Measurements from ENCODE around the gene SLC25A22. TPM values are rescaled to one million over a fixed set of nuclear protein-coding genes. Genes with fewer than 3 reads are reported as not detected.
A peak's percentile ranks its signal among the peaks of the same experiment; 100 is the strongest.

SLC25A22 gene
- total RNA-seq, 1 donor from 2014 or later, result 28.4 TPM

- DNase-seq (ENCODE audit: low spot score), result no peak
Observed at GRCh38 chr11:773425-773824, 24.7 kb downstream of the SLC25A22 start.

GRCh38 chr11:772429-773390, 25.4 kb downstream of the SLC25A22 start:
- no peak for DNase-seq (ENCODE audit: low spot score)

- DNase-seq (ENCODE audit: low spot score), result no peak
Observed at GRCh38 chr11:771617-772204, 26.4 kb downstream of the SLC25A22 start.

GRCh38 chr11:770642-771616, 27.2 kb downstream of the SLC25A22 start:
- no peak for DNase-seq (ENCODE audit: low spot score)

GRCh38 chr11:769887-770641, 28.0 kb downstream of the SLC25A22 start:
- DNase-seq (ENCODE audit: low spot score), result no peak

GRCh38 chr11:767238-767637, 30.8 kb downstream of the SLC25A22 start:
- no peak for DNase-seq (ENCODE audit: low spot score)

- DNase-seq (ENCODE audit: low spot score), result no peak
Observed at GRCh38 chr11:766936-767210, 31.2 kb downstream of the SLC25A22 start.

- DNase-seq (ENCODE audit: low spot score), result no peak
Observed at GRCh38 chr11:766106-766935, 31.8 kb downstream of the SLC25A22 start.

GRCh38 chr11:765802-766091, 32.3 kb downstream of the SLC25A22 start:
- no peak for DNase-seq (ENCODE audit: low spot score)

GRCh38 chr11:765025-765801, 32.9 kb downstream of the SLC25A22 start:
- peak; percentile 57 for DNase-seq (ENCODE audit: low spot score)

- DNase-seq (ENCODE audit: low spot score), result no peak
Observed at GRCh38 chr11:764322-765024, 33.6 kb downstream of the SLC25A22 start.

- DNase-seq (ENCODE audit: low spot score), result no peak
Observed at GRCh38 chr11:763549-764321, 34.3 kb downstream of the SLC25A22 start.

GRCh38 chr11:763073-763463, 35.0 kb downstream of the SLC25A22 start:
- DNase-seq (ENCODE audit: low spot score), result no peak

- no peak for DNase-seq (ENCODE audit: low spot score)
Observed at GRCh38 chr11:762421-763072, 35.5 kb downstream of the SLC25A22 start.

GRCh38 chr11:761526-762108, 36.5 kb downstream of the SLC25A22 start:
- no peak for DNase-seq (ENCODE audit: low spot score)

GRCh38 chr11:760236-760635, 37.8 kb downstream of the SLC25A22 start:
- DNase-seq (ENCODE audit: low spot score), result no peak

GRCh38 chr11:749731-750130, 48.4 kb downstream of the SLC25A22 start:
- no peak for DNase-seq (ENCODE audit: low spot score)

GRCh38 chr11:748007-748359, 50.1 kb downstream of the SLC25A22 start:
- DNase-seq (ENCODE audit: low spot score), result no peak
